K562 (cell line): Measurements from ENCODE around the gene MCL1. TPM values are rescaled to one million over a fixed set of nuclear protein-coding genes. Genes with fewer than 3 reads are reported as not detected.

Source experiments
- CBFA2T2 ChIP-seq: fragments of 450-650 bp; conservative IDR thresholded peaks from 2 replicates; pipeline ENCODE4 v1.6.1; 2017; ENCODE audit warnings: mild to moderate bottlenecking
- CEBPG ChIP-seq, 3 experiments: fragments of 200-800 bp in 1 of 3; sonication (Bioruptor generic) in 1 of 3; sonication (generic) in 1 of 3; formaldehyde crosslinking in 1 of 3; IDR thresholded peaks in 2 of 3; conservative IDR thresholded peaks in 1 of 3; 2 replicates each; pipeline versions ENCODE4 v1.6.1 to v1.8.0; 2016 to 2022; ENCODE audit warnings: missing compliant biosample characterization in 2 of 3, missing genetic modification characterization in 2 of 3, mild to moderate bottlenecking in 1 of 3, missing genetic modification reagents in 1 of 3
- CTCF ChIP-seq, 3 experiments: IDR thresholded peaks in 2 of 3; conservative IDR thresholded peaks in 1 of 3; 2 replicates each; pipeline ENCODE4 v1.5.1; 2011 to 2012; ENCODE audit warnings: low read length in 3 of 3, mild to moderate bottlenecking in 3 of 3, control low read depth in 2 of 3, improper control_type of control experiment in 1 of 3, inconsistent platforms in 1 of 3, low read depth in 1 of 3, mixed read lengths in 1 of 3, moderate library complexity in 1 of 3; ENCODE audit not compliant: insufficient read depth in 2 of 3
- MCM2 ChIP-seq: fragments of 450-650 bp; IDR thresholded peaks from 2 replicates; pipeline ENCODE4 v1.6.1; 2017; ENCODE audit warnings: low read depth, mild to moderate bottlenecking
- MED1 ChIP-seq: sonication (generic); formaldehyde crosslinking; IDR thresholded peaks from 2 replicates; pipeline ENCODE4 v1.8.1; 2023; ENCODE audit warnings: missing genetic modification reagents, borderline replicate concordance
- NR2F6 ChIP-seq: fragments of 450-650 bp; formaldehyde crosslinking; IDR thresholded peaks from 2 replicates; pipeline ENCODE4 v1.4.0; 2020; ENCODE audit warnings: mild to moderate bottlenecking
- PCBP2 ChIP-seq: fragments of 200-400 bp; formaldehyde crosslinking; IDR thresholded peaks from 2 replicates; pipeline ENCODE4 v1.6.1; 2018; ENCODE audit warnings: low read length, low read depth, mild to moderate bottlenecking, moderate library complexity; ENCODE audit not compliant: poor library complexity, severe bottlenecking
- RAD21 ChIP-seq, 2 experiments: fragments of 250-450 bp in 1 of 2; fragments of 450-650 bp in 1 of 2; sonication (Bioruptor Pico) in 1 of 2; formaldehyde crosslinking in 1 of 2; IDR thresholded peaks in 1 of 2; conservative IDR thresholded peaks in 1 of 2; 2 replicates each; pipeline versions ENCODE4 v1.4.0 to v1.8.0; 2020 to 2022; ENCODE audit warnings: mild to moderate bottlenecking in 2 of 2, moderate library complexity in 1 of 2
- RBM15 ChIP-seq: fragments of 200-400 bp; formaldehyde crosslinking; IDR thresholded peaks from 2 replicates; pipeline ENCODE4 v1.6.1; 2018; ENCODE audit warnings: mild to moderate bottlenecking, low read length, moderate library complexity; ENCODE audit not compliant: insufficient read depth
- SRSF9 ChIP-seq: fragments of 200-400 bp; formaldehyde crosslinking; IDR thresholded peaks from 2 replicates; pipeline ENCODE4 v1.6.1; 2017; ENCODE audit warnings: low read depth, low read length, borderline replicate concordance
- TARDBP ChIP-seq: fragments of 450-650 bp; IDR thresholded peaks from 2 replicates; pipeline ENCODE4 v1.6.1; 2016
- TEAD4 ChIP-seq, 2 experiments: sonication (generic) in 1 of 2; formaldehyde crosslinking in 1 of 2; IDR thresholded peaks; 2 replicates each; pipeline versions ENCODE4 v1.6.1 to v1.8.0; 2012 to 2022; ENCODE audit warnings: borderline replicate concordance in 1 of 2, inconsistent platforms in 1 of 2, low read length in 1 of 2, mild to moderate bottlenecking in 1 of 2, missing genetic modification reagents in 1 of 2
- U2AF1 ChIP-seq: fragments of 200-400 bp; formaldehyde crosslinking; optimal IDR thresholded peaks from 2 replicates; pipeline ENCODE3; 2017; ENCODE audit warnings: mild to moderate bottlenecking, low read depth, low read length, moderate library complexity
- ZBTB34 ChIP-seq: fragments of 250-450 bp; sonication (Bioruptor Pico); IDR thresholded peaks from 2 replicates; pipeline ENCODE4 v1.8.0; 2021; ENCODE audit warnings: mild to moderate bottlenecking, moderate library complexity
- ZNF445 ChIP-seq: fragments of 250-450 bp; sonication (Bioruptor Pico); IDR thresholded peaks from 2 replicates; pipeline ENCODE4 v1.4.0; 2020; ENCODE audit warnings: low read depth, mild to moderate bottlenecking, moderate library complexity
- polyA plus RNA-seq, 8 experiments: library from polyadenylated mRNA; depleted of rRNA in 4 of 8; stranded (reverse) in 5 of 8; unstranded in 3 of 8; fragments of >200 nt; fragmentation: Nextera tagmentation in 2 of 8; fragmentation: Illumina TruSeq in 1 of 8; extraction: Ambion mirVana in 2 of 8; extraction: Trizol in 1 of 8; gene quantifications; 2 replicates each; pipeline versions ENCODE4 v1.2.1 to v1.2.3, GENCODE V29; 2011 to 2014; ENCODE audit warnings: inconsistent platforms in 1 of 8, missing spikeins in 1 of 8
- total RNA-seq, 7 experiments: library from RNA; depleted of rRNA in 6 of 7; stranded (reverse); fragments of >200 nt in 6 of 7; fragmentation: Illumina TruSeq in 2 of 7; extraction: Trizol in 2 of 7; gene quantifications; 2 replicates each; pipeline versions ENCODE4 v1.2.1 to v1.2.3, GENCODE V29; 2011 to 2021; ENCODE audit warnings: low replicate concordance in 1 of 7
- TF ChIP-seq, protein P1 (sequence below): fragments of 450-650 bp; IDR thresholded peaks from 2 replicates; pipeline ENCODE4 v1.6.1; 2016
- TF ChIP-seq, protein P2 (sequence below), 2 experiments: fragments of 200-800 bp in 1 of 2; sonication (Bioruptor generic) in 1 of 2; sonication (generic) in 1 of 2; formaldehyde crosslinking in 1 of 2; IDR thresholded peaks in 1 of 2; conservative IDR thresholded peaks in 1 of 2; 2 replicates each; pipeline versions ENCODE4 v1.5.0 to v1.6.1; 2016 to 2020; ENCODE audit warnings: missing compliant biosample characterization in 1 of 2, missing genetic modification characterization in 1 of 2, missing genetic modification reagents in 1 of 2

The MCL1 gene
- total and polyA plus RNA-seq, 9 of the 15 experiments (the other 6 are each of a cell fraction or from before 2014, with no cell fraction given), result 27.1 to 224 (median 138) TPM

DNA sequence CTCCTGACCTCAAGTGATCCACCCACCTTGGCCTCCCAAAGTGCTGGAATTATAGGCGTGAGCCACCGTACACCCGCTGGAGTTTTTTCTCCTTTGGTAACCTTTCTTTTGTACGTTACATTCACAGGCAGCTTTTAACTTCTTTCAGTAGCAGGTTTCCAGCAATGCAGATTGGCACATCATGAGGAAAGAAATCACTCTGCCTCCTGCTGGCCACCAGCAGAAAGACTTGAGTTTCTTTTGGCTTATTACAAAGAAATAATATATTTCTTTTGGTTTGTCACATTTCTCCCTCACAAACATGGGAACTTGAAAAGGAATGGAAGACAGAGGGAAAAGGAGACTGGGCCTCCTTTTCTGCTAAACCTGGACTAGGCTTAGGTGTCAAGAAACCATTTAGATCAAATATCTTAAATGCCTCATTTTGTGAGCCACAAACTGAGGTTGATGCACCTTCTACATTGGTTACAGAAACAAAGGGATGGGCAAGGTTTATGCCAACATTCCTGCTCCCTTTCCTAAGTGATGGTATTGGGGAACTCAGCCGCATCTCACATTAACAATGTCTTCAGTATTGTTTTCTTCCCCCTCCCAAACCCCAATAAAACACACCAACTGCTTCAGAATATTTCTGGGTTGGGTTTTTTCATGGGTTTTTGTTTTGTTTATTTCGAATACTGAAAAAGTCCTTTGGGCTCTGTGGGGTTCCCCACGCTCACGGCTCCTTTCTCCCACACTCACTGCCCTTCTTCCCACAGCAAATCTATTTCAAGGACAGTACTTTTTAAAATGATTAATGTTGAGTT, 42.3 kb upstream of the MCL1 start (continued):
- TF ChIP-seq CTCF (IDR thresholded peaks at IDR 0.05 in 2 of 3, conservative IDR thresholded peaks at IDR 0.05 in 1 of 3; ENCODE audit: insufficient read depth in 2 of 3, low read depth in 1 of 3, low read length in 3 of 3), result peak; percentile 52 to 74 (median 71)
- TF ChIP-seq, protein P1, sequence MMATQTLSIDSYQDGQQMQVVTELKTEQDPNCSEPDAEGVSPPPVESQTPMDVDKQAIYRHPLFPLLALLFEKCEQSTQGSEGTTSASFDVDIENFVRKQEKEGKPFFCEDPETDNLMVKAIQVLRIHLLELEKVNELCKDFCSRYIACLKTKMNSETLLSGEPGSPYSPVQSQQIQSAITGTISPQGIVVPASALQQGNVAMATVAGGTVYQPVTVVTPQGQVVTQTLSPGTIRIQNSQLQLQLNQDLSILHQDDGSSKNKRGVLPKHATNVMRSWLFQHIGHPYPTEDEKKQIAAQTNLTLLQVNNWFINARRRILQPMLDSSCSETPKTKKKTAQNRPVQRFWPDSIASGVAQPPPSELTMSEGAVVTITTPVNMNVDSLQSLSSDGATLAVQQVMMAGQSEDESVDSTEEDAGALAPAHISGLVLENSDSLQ, result peak; percentile 47; the same call in 1 of the 2 replicates
- TF ChIP-seq MED1 (CRISPR knock-in tag), result no peak
- TF ChIP-seq PCBP2, result no peak
- TF ChIP-seq U2AF1, result no peak
- 0 out of 2 replicates have a peak, but pooled peaks have one; percentile 8 for TF ChIP-seq NR2F6
- 0 out of 2 replicates have a peak, but pooled peaks have one; percentile 12 for TF ChIP-seq TEAD4 (IDR thresholded peaks at IDR 0.05; ENCODE audit: low read length)
- TF ChIP-seq TEAD4 (CRISPR knock-in tag; IDR thresholded peaks at IDR 0.05; ENCODE audit: borderline replicate concordance), result no peak
- TF ChIP-seq RAD21 (CRISPR knock-in tag; conservative IDR thresholded peaks at IDR 0.05 in 1 of 2, IDR thresholded peaks at IDR 0.05 in 1 of 2), result peak; percentile 41 to 58
- no peak for TF ChIP-seq MCM2
- TF ChIP-seq ZNF445, result no peak
- TF ChIP-seq SRSF9, result no peak
- TF ChIP-seq, protein P2, sequence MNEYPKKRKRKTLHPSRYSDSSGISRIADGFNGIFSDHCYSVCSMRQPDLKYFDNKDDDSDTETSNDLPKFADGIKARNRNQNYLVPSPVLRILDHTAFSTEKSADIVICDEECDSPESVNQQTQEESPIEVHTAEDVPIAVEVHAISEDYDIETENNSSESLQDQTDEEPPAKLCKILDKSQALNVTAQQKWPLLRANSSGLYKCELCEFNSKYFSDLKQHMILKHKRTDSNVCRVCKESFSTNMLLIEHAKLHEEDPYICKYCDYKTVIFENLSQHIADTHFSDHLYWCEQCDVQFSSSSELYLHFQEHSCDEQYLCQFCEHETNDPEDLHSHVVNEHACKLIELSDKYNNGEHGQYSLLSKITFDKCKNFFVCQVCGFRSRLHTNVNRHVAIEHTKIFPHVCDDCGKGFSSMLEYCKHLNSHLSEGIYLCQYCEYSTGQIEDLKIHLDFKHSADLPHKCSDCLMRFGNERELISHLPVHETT (CRISPR knock-in tag; conservative IDR thresholded peaks at IDR 0.05 in 1 of 2, IDR thresholded peaks at IDR 0.05 in 1 of 2), result no peak
- TF ChIP-seq RBM15, result no peak
- TF ChIP-seq CEBPG (CRISPR knock-in tag; IDR thresholded peaks at IDR 0.05), result peak; percentile 27; the same call in 1 of the 2 replicates
- peak in 1 of 2 experiments; percentile 77; a peak in 2 of 4 replicates for TF ChIP-seq CEBPG (tag; conservative IDR thresholded peaks at IDR 0.05 in 1 of 2, IDR thresholded peaks at IDR 0.05 in 1 of 2)
- no peak for TF ChIP-seq TARDBP
- TF ChIP-seq ZBTB34 (CRISPR knock-in tag), result no peak
- TF ChIP-seq CBFA2T2, result no peak
